Measurements from ENCODE around the gene ABCB9. TPM values are rescaled to one million over a fixed set of nuclear protein-coding genes. Genes with fewer than 3 reads are reported as not detected.

The ABCB9 gene
- total RNA-seq, 1 donor: 12.1 TPM

- no peak for DNase-seq (ENCODE audit: low read depth)
- no peak for TF ChIP-seq CTCF (IDR thresholded peaks at IDR 0.05; ENCODE audit: insufficient read depth, low read depth, low read length)
- no peak overlapping the region for H3K4me3 ChIP-seq (ENCODE audit: low read depth, low read length)
These were observed 28.7 kb upstream of the ABCB9 start for GRCh38 chr12:122994781-122995502.

- DNase-seq (ENCODE audit: low read depth): no peak
- no peak overlapping the region for H3K4me3 ChIP-seq (ENCODE audit: low read depth, low read length)
- no peak for TF ChIP-seq CTCF (IDR thresholded peaks at IDR 0.05; ENCODE audit: insufficient read depth, low read depth, low read length)
These were observed 27.9 kb upstream of the ABCB9 start for GRCh38 chr12:122994140-122994675.

- TF ChIP-seq CTCF (IDR thresholded peaks at IDR 0.05; ENCODE audit: insufficient read depth, low read depth, low read length): no peak
- H3K4me3 ChIP-seq (ENCODE audit: low read depth, low read length): no peak overlapping the region
- no peak for DNase-seq (ENCODE audit: low read depth)
These were observed 26.1 kb upstream of the ABCB9 start for GRCh38 chr12:122992386-122992785.

GRCh38 chr12:122991623-122992275 lies 25.5 kb upstream of the ABCB9 start:
- no peak overlapping the region for H3K4me3 ChIP-seq (ENCODE audit: low read depth, low read length)
- no peak for DNase-seq (ENCODE audit: low read depth)
- TF ChIP-seq CTCF (IDR thresholded peaks at IDR 0.05; ENCODE audit: insufficient read depth, low read depth, low read length): no peak

GRCh38 chr12:122990961-122991622 lies 24.8 kb upstream of the ABCB9 start:
- DNase-seq (ENCODE audit: low read depth): no peak
- no peak for TF ChIP-seq CTCF (IDR thresholded peaks at IDR 0.05; ENCODE audit: insufficient read depth, low read depth, low read length)
- H3K4me3 ChIP-seq (ENCODE audit: low read depth, low read length): no peak overlapping the region

- no peak overlapping the region for H3K4me3 ChIP-seq (ENCODE audit: low read depth, low read length)
- no peak for DNase-seq (ENCODE audit: low read depth)
- no peak for TF ChIP-seq CTCF (IDR thresholded peaks at IDR 0.05; ENCODE audit: insufficient read depth, low read depth, low read length)
These were observed 24.3 kb upstream of the ABCB9 start for GRCh38 chr12:122990561-122990960.
